Spinal cord (tissue), 10 donors: ENCODE results near the gene PSMD1. TPM values are rescaled to one million over a fixed set of nuclear protein-coding genes. Genes with fewer than 3 reads are reported as not detected.

Experiments used
- DNase-seq, 6 donors: peaks; one replicate each; pipeline versions ENCODE4 v3.0.0 to v3.0.0-alpha.2; 2013 to 2015; ENCODE audit warnings: low spot score in 6 of 6, low read depth in 4 of 6
- H3K27ac ChIP-seq: one replicate; pipeline ENCODE4 v1.5.1; 2013; ENCODE audit warnings: low read depth, low read length, control low read depth
- H3K27me3 ChIP-seq: one replicate; pipeline ENCODE4 v1.6.1; 2013; ENCODE audit warnings: low read length; ENCODE audit not compliant: control insufficient read depth, insufficient read depth
- H3K36me3 ChIP-seq: one replicate; pipeline ENCODE4 v1.6.1; 2013; ENCODE audit warnings: low read length; ENCODE audit not compliant: control insufficient read depth, insufficient read depth
- H3K4me1 ChIP-seq: one replicate; pipeline ENCODE4 v1.6.1; 2013; ENCODE audit warnings: low read length; ENCODE audit not compliant: control insufficient read depth, insufficient read depth
- H3K4me3 ChIP-seq: one replicate; pipeline ENCODE4 v1.5.1; 2013; ENCODE audit warnings: low read depth, low read length, control low read depth
- H3K9me3 ChIP-seq: one replicate; pipeline ENCODE4 v1.6.1; 2013; ENCODE audit warnings: low read length; ENCODE audit not compliant: control insufficient read depth, insufficient read depth
- WGBS: methylation state at CpG from one replicate; pipeline ENCODE4 v1.1.5; 2013; ENCODE audit warnings: missing lambda C conversion rate; ENCODE audit not compliant: insufficient coverage; 5-methylcytosine and 5-hydroxymethylcytosine counted together
- polyA plus RNA-seq, 2 donors: library from polyadenylated mRNA; unstranded; fragments of 120-200 nt; gene quantifications; one replicate each; pipeline ENCODE4 v1.2.1, GENCODE V29; 2013; ENCODE audit not compliant: insufficient read length in 2 of 2
- total RNA-seq, 2 donors: library from RNA; depleted of rRNA in 1 of 2; stranded (reverse); fragments of 120-200 nt in 1 of 2; fragments of >200 nt in 1 of 2; gene quantifications; one replicate each; pipeline versions ENCODE4 v1.2.3 to v1.2.4, GENCODE V29; 2013 to 2014
- donor health status: healthy.

Gene PSMD1
- total and polyA plus RNA-seq, 4 donors = 101 to 117 (median 104) TPM

GRCh38 chr2:231039821-231040364 is 16.8 kb upstream of the PSMD1 start:
- DNase-seq = no peak
- Histone ChIP-seq H3K4me3 (no peak overlapping the region), H3K27me3 (peaks cover 8% of the 10 kb centered on the region), H3K4me1 (peaks cover 12% of the 10 kb centered on the region), H3K36me3 (peaks cover 21% of the 10 kb centered on the region), H3K9me3 (no peaks in the 10 kb centered on the region), H3K27ac (no peak overlapping the region)
- whole genome bisulfite sequencing = 82% methylated on average over 8 of the region's 8 CpGs

- H3K27me3 ChIP-seq = peaks cover 4% of the 10 kb centered on the region
- no peak overlapping the region for H3K4me3 ChIP-seq
- H3K27ac ChIP-seq = no peak overlapping the region
- H3K9me3 ChIP-seq = no peaks in the 10 kb centered on the region
- WGBS = 72% methylated on average over 8 of the region's 8 CpGs
- peaks cover 12% of the 10 kb centered on the region for H3K4me1 ChIP-seq
- H3K36me3 ChIP-seq = peaks cover 21% of the 10 kb centered on the region
- DNase-seq = no peak
Measured at GRCh38 chr2:231041061-231041689, 15.5 kb upstream of the PSMD1 start.

GRCh38 chr2:231043796-231044195 is 12.9 kb upstream of the PSMD1 start:
- Histone ChIP-seq H3K36me3 (peaks cover 38% of the 10 kb centered on the region), H3K27me3 (peaks cover under 1% of the 10 kb centered on the region), H3K4me1 (peaks cover 26% of the 10 kb centered on the region), H3K9me3 (no peaks in the 10 kb centered on the region), H3K4me3 (no peak overlapping the region), H3K27ac (no peak overlapping the region)
- WGBS = no CpG with 5 or more reads among the region's 4 CpGs
- DNase-seq = no peak

- DNase-seq = peak in 2 of 6 donors; percentile 42 to 62
- H3K4me3 ChIP-seq = no peak overlapping the region
Measured at GRCh38 chr2:231046916-231047273, 9.8 kb upstream of the PSMD1 start.

GRCh38 chr2:231047274-231047922 is 9.3 kb upstream of the PSMD1 start:
- 33% methylated on average over 8 of the region's 8 CpGs for WGBS
- H3K27me3 ChIP-seq = no peaks in the 10 kb centered on the region
- H3K4me3 ChIP-seq = no peak overlapping the region
- no peaks in the 10 kb centered on the region for H3K9me3 ChIP-seq
- peak overlapping the region; percentile 88 for H3K27ac ChIP-seq
- H3K36me3 ChIP-seq = peaks cover 23% of the 10 kb centered on the region
- peak in 3 of 6 donors; percentile 78 to 90 (median 85) for DNase-seq
- H3K4me1 ChIP-seq = peaks cover 53% of the 10 kb centered on the region

More at GRCh38 chr2:231046916-231047273, 9.8 kb upstream of the PSMD1 start:
- Histone ChIP-seq H3K9me3 (no peaks in the 10 kb centered on the region), H3K27ac (peak overlapping the region; percentile 88), H3K27me3 (no peaks in the 10 kb centered on the region), H3K4me1 (peaks cover 48% of the 10 kb centered on the region), H3K36me3 (peaks cover 26% of the 10 kb centered on the region)
- 38% methylated on average over 5 of the region's 5 CpGs for WGBS

GRCh38 chr2:231047923-231048915 is 8.4 kb upstream of the PSMD1 start:
- Histone ChIP-seq H3K9me3 (no peaks in the 10 kb centered on the region), H3K36me3 (peaks cover 21% of the 10 kb centered on the region), H3K27ac (peak overlapping the region; percentile 88), H3K4me3 (no peak overlapping the region), H3K27me3 (no peaks in the 10 kb centered on the region), H3K4me1 (peaks cover 61% of the 10 kb centered on the region)
- 61% methylated on average over 5 of the region's 10 CpGs for WGBS
- DNase-seq = peak in 2 of 6 donors; percentile 53 to 59

GRCh38 chr2:231049286-231050017 is 7.2 kb upstream of the PSMD1 start:
- Histone ChIP-seq H3K4me1 (peaks cover 61% of the 10 kb centered on the region), H3K9me3 (no peaks in the 10 kb centered on the region), H3K36me3 (peaks cover 17% of the 10 kb centered on the region), H3K4me3 (no peak overlapping the region), H3K27ac (no peak overlapping the region), H3K27me3 (no peaks in the 10 kb centered on the region)
- WGBS = 76% methylated on average over 3 of the region's 12 CpGs
- no peak for DNase-seq

- no peaks in the 10 kb centered on the region for H3K27me3 ChIP-seq
- H3K4me3 ChIP-seq = no peak overlapping the region
- peak in 2 of 6 donors; percentile 50 to 68 for DNase-seq
- peaks cover 61% of the 10 kb centered on the region for H3K4me1 ChIP-seq
- 40% methylated on average over 8 of the region's 9 CpGs for WGBS
- H3K27ac ChIP-seq = peak overlapping the region; percentile 8
- peaks cover 17% of the 10 kb centered on the region for H3K36me3 ChIP-seq
- no peaks in the 10 kb centered on the region for H3K9me3 ChIP-seq
Measured at GRCh38 chr2:231050018-231050901, 6.4 kb upstream of the PSMD1 start.
